OCI-LY3 (cell line): ENCODE measurements around the gene SMCO4.

Experiments
- H2AFZ ChIP-seq: fragments of 200-600, 300-600 bp; shearing (Covaris generic); 2 replicates; pipeline ENCODE4 v1.6.0; 2014; ENCODE audit warnings: antibody characterized with exemption, low read depth, low read length
- H3K27ac ChIP-seq: fragments of 200-600, 300-600 bp; sonication (generic); 2 replicates; pipeline ENCODE4 v1.5.1; 2014; ENCODE audit warnings: mild to moderate bottlenecking, low read length, moderate library complexity, mixed read lengths
- H3K27me3 ChIP-seq: fragments of 200-600, 300-600 bp; sonication (generic); 2 replicates; pipeline ENCODE4 v1.6.1; 2014; ENCODE audit warnings: low read depth, low read length, mixed read lengths
- H3K36me3 ChIP-seq: fragments of 200-600, 300-600 bp; sonication (generic); replicated peaks from 2 replicates; pipeline ENCODE3; 2014; ENCODE audit warnings: low read depth, low read length, mixed read lengths
- H3K4me1 ChIP-seq: fragments of 300-600, 200-600 bp; sonication (generic); 2 replicates; pipeline ENCODE4 v1.6.1; 2014; ENCODE audit warnings: low read length, mixed read lengths
- H3K4me2 ChIP-seq: fragments of 200-600, 300-600 bp; sonication (generic); 2 replicates; pipeline ENCODE4 v1.6.1; 2014; ENCODE audit warnings: low read length, mixed read lengths
- H3K4me3 ChIP-seq: fragments of 300-600, 200-600 bp; sonication (generic); 2 replicates; pipeline ENCODE4 v1.5.1; 2014; ENCODE audit warnings: antibody characterized with exemption, mild to moderate bottlenecking, low read length, moderate library complexity
- H3K79me2 ChIP-seq: fragments of 300-600, 200-600 bp; shearing (Covaris generic); 2 replicates; pipeline ENCODE4 v1.6.1; 2014; ENCODE audit warnings: mild to moderate bottlenecking, low read length, mixed read lengths
- H3K9ac ChIP-seq: fragments of 300-600, 200-600 bp; shearing (Covaris generic); 2 replicates; pipeline ENCODE4 v1.6.0; 2014; ENCODE audit warnings: mild to moderate bottlenecking, low read length, moderate library complexity
- H3K9me3 ChIP-seq: fragments of 200-600, 300-600 bp; shearing (Covaris generic); 2 replicates; pipeline ENCODE4 v1.6.1; 2014; ENCODE audit warnings: low read length, mixed read lengths; ENCODE audit not compliant: insufficient read depth
- H4K20me1 ChIP-seq: fragments of 200-600, 300-600 bp; sonication (generic); 2 replicates; pipeline ENCODE4 v1.6.1; 2016; ENCODE audit warnings: low read length, mixed read lengths; ENCODE audit not compliant: insufficient read depth
- CTCF ChIP-seq: fragments of 200-600, 300-600 bp; sonication (generic); IDR thresholded peaks from 2 replicates; pipeline ENCODE4 v1.5.1; 2014; ENCODE audit warnings: antibody characterized with exemption, low read length, low read depth
- EZH2phosphoT487 ChIP-seq: fragments of 200-600 bp; shearing (Covaris generic); IDR thresholded peaks from 2 replicates; pipeline ENCODE4 v1.6.1; 2018; ENCODE audit warnings: antibody characterized with exemption, mixed run types, low read depth

Gene SMCO4

GRCh38 chr11:93526641-93527583 lies 16.3 kb downstream of the SMCO4 start:
- H4K20me1 ChIP-seq, result 0 out of 2 replicates have a peak, but pooled peaks cover under 1% of the 10 kb centered on the region
- H3K4me3 ChIP-seq, result no peak overlapping the region
- H3K27ac ChIP-seq, result no peak overlapping the region
- no peak overlapping the region for H3K9ac ChIP-seq
- H3K9me3 ChIP-seq, result no peaks in the 10 kb centered on the region
- TF ChIP-seq CTCF (no peak), EZH2phosphoT487 (no peak)
- H3K4me1 ChIP-seq, result peaks cover 50% of the 10 kb centered on the region
- H3K4me2 ChIP-seq, result peak overlapping the region; percentile 48
- H3K27me3 ChIP-seq, result no peaks in the 10 kb centered on the region
- no peak overlapping the region for H2AFZ ChIP-seq
- H3K79me2 ChIP-seq, result peaks cover 41% of the 10 kb centered on the region
- H3K36me3 ChIP-seq, result peaks cover 10% of the 10 kb centered on the region

- H3K79me2 ChIP-seq, result peaks cover 44% of the 10 kb centered on the region
- H3K27me3 ChIP-seq, result no peaks in the 10 kb centered on the region
- no peak overlapping the region for H3K4me3 ChIP-seq
- peak overlapping the region; percentile 48 for H3K4me2 ChIP-seq
- H3K36me3 ChIP-seq, result peaks cover 10% of the 10 kb centered on the region
- no peak overlapping the region for H2AFZ ChIP-seq
- TF ChIP-seq CTCF, result no peak
- no peak for TF ChIP-seq EZH2phosphoT487
- no peak overlapping the region for H3K27ac ChIP-seq
- peaks cover 55% of the 10 kb centered on the region for H3K4me1 ChIP-seq
- H3K9ac ChIP-seq, result no peak overlapping the region
- no peaks in the 10 kb centered on the region for H4K20me1 ChIP-seq
- H3K9me3 ChIP-seq, result no peaks in the 10 kb centered on the region
These were observed 16.9 kb downstream of the SMCO4 start for GRCh38 chr11:93526346-93526633.

GRCh38 chr11:93525601-93526345 lies 17.4 kb downstream of the SMCO4 start:
- H4K20me1 ChIP-seq, result no peaks in the 10 kb centered on the region
- peak overlapping the region; percentile 48 for H3K4me2 ChIP-seq
- no peaks in the 10 kb centered on the region for H3K9me3 ChIP-seq
- H3K4me3 ChIP-seq, result no peak overlapping the region
- H3K27me3 ChIP-seq, result no peaks in the 10 kb centered on the region
- TF ChIP-seq EZH2phosphoT487 (no peak), CTCF (no peak)
- H3K9ac ChIP-seq, result no peak overlapping the region
- peaks cover 60% of the 10 kb centered on the region for H3K4me1 ChIP-seq
- no peak overlapping the region for H2AFZ ChIP-seq
- peaks cover 7% of the 10 kb centered on the region for H3K36me3 ChIP-seq
- H3K27ac ChIP-seq, result no peak overlapping the region
- H3K79me2 ChIP-seq, result peaks cover 50% of the 10 kb centered on the region

- Histone ChIP-seq H2AFZ (no peak overlapping the region), H3K79me2 (peaks cover 56% of the 10 kb centered on the region), H3K4me1 (peaks cover 68% of the 10 kb centered on the region), H3K27me3 (no peaks in the 10 kb centered on the region), H3K36me3 (peaks cover 7% of the 10 kb centered on the region), H3K27ac (peak overlapping the region; percentile 75), H4K20me1 (no peaks in the 10 kb centered on the region), H3K4me3 (0 out of 2 replicates have a peak overlapping the region, but pooled peaks have one; percentile 65), H3K9ac (no peak overlapping the region), H3K9me3 (no peaks in the 10 kb centered on the region), H3K4me2 (peak overlapping the region; percentile 90)
- TF ChIP-seq EZH2phosphoT487 (no peak), CTCF (no peak)
These were observed 18.3 kb downstream of the SMCO4 start for GRCh38 chr11:93524858-93525257.
